Fibroblast of pulmonary artery (primary cell): ENCODE results near the gene PADI6.

ENCODE experiments used
- DNase-seq: peaks from one replicate; pipeline ENCODE4 v3.0.0-alpha.2; 2010; ENCODE audit warnings: low read depth
- H3K4me3 ChIP-seq: replicated peaks from 2 replicates; pipeline ENCODE4 v1.5.1; 2011; ENCODE audit warnings: low read depth, mild to moderate bottlenecking, control low read depth, low read length, moderate library complexity
- TF ChIP-seq, protein P1 (sequence below): IDR thresholded peaks from 2 replicates; pipeline ENCODE4 v1.5.1; 2011; ENCODE audit warnings: mild to moderate bottlenecking, control low read depth, low read length, inconsistent platforms; ENCODE audit errors: missing control alignments

The PADI6 gene

DNA sequence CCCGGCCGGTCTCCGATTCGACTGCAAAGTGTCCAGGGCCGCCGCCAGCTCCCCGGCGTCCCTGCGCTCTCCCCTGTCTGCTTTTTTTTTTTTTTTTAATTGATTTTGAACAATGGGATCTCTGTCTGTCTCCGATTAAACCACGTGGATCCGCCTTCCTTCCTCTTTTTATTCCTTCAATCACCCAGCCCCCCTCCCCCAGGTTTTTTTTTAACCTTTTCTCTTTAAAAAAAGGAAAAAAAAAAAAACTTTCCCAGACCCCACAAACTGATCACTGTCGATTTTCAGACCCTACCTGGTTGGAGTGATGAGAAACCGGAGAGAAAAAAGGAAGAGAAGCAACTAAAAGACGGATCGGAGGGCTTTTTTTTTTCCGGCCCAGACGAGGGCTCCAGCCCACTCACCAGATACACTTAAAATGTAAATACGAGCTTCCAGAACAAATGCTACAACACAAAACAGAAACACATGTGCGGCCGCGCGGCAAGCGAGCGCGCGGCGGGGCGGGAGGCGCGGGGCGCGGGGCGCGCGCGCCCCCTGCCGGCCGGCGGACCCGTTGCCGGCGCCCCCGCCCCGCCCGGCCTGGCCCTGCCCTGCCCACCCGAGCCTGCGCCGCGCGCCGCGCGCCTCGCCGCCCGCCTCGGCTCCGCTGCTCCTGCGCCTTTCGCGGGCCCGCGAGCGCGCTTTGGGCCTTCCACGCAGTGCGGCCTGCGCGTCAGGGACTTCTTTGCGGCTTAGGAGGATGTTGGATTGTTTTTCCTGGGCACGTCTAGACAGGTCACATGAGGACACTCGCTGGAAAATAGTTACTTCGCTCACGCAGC is 67.5 kb downstream of the PADI6 start, which contains the start of gene RCC2:
Gene RCC2, minus strand, starts transcription at position 428 of the 824 bp plus-strand sequence. CDS start 1,163 bp downstream, outside the sequence.
- peak; percentile 77 for DNase-seq
- H3K4me3 ChIP-seq, result peak within 1 kb of the TSS; percentile 87
- TF ChIP-seq, protein P1, sequence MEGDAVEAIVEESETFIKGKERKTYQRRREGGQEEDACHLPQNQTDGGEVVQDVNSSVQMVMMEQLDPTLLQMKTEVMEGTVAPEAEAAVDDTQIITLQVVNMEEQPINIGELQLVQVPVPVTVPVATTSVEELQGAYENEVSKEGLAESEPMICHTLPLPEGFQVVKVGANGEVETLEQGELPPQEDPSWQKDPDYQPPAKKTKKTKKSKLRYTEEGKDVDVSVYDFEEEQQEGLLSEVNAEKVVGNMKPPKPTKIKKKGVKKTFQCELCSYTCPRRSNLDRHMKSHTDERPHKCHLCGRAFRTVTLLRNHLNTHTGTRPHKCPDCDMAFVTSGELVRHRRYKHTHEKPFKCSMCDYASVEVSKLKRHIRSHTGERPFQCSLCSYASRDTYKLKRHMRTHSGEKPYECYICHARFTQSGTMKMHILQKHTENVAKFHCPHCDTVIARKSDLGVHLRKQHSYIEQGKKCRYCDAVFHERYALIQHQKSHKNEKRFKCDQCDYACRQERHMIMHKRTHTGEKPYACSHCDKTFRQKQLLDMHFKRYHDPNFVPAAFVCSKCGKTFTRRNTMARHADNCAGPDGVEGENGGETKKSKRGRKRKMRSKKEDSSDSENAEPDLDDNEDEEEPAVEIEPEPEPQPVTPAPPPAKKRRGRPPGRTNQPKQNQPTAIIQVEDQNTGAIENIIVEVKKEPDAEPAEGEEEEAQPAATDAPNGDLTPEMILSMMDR, result no peak

DNA sequence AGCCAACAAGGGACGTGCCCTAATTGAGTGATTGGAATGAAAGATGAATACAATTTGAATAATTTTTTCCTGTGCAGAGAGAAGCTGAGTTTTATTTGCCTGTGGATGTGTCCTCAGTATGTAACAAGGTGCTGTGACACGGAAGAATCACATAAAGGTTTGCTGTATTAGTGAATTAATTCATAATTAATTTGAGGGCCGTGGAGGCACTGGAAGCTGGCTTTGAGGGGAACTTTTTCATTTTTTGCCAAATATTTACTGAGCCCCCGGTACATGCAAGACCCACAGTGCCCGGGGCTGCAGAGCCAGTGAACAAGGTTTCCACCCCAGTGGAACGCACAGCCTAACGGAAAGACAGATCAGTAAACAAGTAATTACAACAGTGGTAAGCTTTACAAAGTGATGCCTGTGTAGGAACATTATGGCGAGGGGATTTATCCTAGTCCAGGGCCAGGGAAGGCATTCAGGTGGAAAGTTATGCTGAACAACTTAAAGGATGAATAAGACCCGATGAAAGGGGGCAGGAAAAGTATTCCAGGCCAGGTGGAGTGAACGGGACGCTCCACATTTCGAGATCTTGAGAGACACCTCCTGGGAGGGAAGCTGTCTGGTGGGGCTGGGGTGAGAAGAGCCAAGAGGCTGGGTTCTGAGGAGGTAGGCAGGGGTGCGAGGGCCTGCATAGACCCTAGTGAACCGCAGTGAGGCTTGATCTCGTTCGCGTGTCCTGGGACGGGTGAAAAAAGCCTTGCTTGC is 68.3 kb downstream of the PADI6 start:
- DNase-seq, result no peak
- TF ChIP-seq, protein P1, result no peak

DNA sequence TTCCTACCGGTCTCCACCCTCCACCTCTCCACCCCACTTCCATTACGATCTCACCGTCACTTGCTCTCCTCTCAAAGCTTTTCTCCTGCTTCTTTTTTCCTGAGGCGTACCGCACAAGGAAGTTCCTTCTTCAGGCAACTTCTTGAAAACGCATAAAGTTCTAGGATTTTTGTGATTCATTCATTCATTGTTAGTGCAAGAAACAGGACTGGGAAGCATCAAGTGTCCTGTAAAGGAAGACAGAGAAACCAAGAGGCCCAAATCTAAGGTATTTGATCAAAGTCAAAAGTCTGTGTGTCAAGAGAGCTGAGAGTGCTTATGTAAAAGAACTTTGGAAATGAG is 68.8 kb downstream of the PADI6 start:
- DNase-seq, result no peak
- H3K4me3 ChIP-seq, result no peak overlapping the region
- TF ChIP-seq, protein P1, result no peak

More for the DNA sequence above, 68.3 kb downstream of the PADI6 start:
- peak overlapping the region; percentile 46 for H3K4me3 ChIP-seq

DNA sequence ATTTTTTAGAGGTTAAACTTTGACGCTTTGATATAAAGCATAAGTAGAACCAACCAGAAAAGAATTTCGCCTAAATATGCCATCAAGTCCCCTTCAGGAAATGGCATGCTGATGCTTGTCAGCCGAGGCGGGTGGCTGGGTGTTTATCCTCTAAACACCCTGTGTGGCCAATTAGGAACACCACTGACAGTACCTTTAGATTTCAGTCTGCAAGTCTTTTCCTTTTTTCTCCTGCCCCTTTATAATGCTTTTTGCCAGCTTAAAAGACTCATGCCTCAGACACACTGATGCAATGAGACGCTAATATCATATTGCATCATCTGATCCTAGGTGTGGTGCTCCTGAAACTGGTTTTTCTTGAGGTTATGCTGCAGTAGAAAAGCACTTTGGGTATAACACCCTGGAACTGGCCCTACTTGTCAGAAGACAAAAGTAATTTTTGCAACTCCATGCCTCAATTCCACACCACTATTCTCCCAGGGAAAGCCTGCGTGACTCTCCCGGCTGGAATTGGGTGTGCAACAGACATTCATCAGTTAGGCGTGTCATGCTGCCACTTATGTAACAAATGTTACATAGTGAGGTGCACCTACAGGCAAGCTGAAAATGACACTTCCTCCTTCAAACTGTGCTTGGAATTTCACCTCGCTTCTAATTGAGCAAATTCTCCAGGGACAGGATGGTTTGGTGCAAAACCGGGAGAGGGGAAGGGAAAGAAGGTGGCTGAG is 69.4 kb downstream of the PADI6 start:
- H3K4me3 ChIP-seq, result no peak overlapping the region
- TF ChIP-seq, protein P1, result no peak
- peak; percentile 49 for DNase-seq

DNA sequence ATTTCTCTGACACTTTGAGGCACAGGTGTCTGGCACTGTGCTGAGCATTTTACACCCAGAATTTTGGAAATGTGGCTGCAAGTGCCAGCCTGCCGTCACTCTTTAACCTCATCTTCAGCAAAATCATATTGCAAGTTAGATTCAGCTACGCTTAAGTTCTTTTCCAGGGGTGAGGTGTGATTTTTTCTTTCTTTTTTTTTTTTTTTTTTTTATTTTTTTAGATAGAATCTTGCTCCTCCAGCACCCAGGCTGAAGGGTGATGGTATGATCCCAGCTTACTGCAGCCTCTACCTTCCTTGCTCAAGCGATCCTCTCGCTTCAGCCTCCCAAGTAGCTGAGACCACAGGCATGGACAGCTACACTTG is 70.0 kb downstream of the PADI6 start:
- no peak overlapping the region for H3K4me3 ChIP-seq
- no peak for DNase-seq

DNA sequence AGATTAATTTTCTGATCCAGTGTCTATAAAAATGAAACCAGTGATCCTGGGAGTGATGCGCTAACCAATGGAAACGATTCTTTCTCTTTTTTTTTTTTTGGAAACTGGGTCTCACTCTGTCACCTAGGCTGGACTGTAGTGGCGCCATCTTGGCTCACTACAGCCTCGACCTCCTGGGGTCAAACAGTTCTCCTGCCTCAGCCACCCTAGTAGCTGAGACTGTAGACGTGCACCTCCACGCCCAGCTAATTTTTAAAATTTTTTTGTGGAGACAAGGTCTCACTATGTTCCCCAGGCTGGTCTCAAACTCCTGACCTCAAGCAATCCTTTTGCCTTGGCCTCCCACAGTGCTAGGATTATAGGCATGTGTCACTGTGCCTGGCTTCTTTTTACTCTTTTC is 70.8 kb downstream of the PADI6 start:
- no peak for DNase-seq
- no peak overlapping the region for H3K4me3 ChIP-seq

More for the DNA sequence above, 70.0 kb downstream of the PADI6 start:
- TF ChIP-seq, protein P1, result no peak

More for the DNA sequence above, 70.8 kb downstream of the PADI6 start:
- TF ChIP-seq, protein P1, result no peak
